Fibroblast of skin of left biceps (primary cell): ENCODE measurements around the gene OPN1MW3.
"Not testable (repeated sequence)": the region's sequence is repeated elsewhere in the genome, so short reads cannot be mapped to it uniquely, and the experiment has no call there.

Experiments used
- DNase-seq, 2 experiments: peaks; one replicate each; pipeline ENCODE4 v3.0.0-alpha.2; 2013; ENCODE audit warnings: low read depth in 2 of 2

The OPN1MW3 gene

GRCh38 chrX:154257282-154257681, at the start of gene OPN1MW3:
Gene OPN1MW3, plus strand, starts transcription at chrX:154257582. Its CDS starts 38 bp downstream, at chrX:154257620.
- not testable (repeated sequence) for DNase-seq

- DNase-seq = not testable (repeated sequence)
Observed at GRCh38 chrX:154209670-154210418, 47.5 kb upstream of the OPN1MW3 start.

DNA sequence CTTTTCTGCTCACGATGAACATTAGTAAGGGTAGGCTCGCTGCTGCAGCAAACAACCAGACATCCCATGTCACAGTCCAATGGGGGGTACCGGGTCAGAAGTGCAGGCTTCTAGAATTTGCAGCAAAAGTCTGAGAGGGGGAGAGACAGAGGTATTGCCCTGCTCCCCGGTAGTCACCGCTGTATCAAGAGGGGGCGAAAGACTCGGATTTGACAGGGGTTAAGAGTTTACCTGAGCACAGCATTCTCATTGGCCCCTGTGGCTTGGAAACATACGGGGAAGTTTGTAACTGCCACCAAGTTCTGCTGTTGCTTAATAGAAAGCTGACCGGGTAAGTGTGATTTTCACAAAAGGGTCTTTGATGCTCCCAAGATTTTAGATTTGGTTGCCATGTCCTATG, 46.3 kb upstream of the OPN1MW3 start:
- DNase-seq = not testable (repeated sequence)

GRCh38 chrX:154211499-154211898, 45.9 kb upstream of the OPN1MW3 start:
- DNase-seq = not testable (repeated sequence)

- not testable (repeated sequence) for DNase-seq
Observed at GRCh38 chrX:154219456-154219855, 37.9 kb upstream of the OPN1MW3 start, which contains the start of gene OPN1MW2. Gene OPN1MW2, plus strand, starts transcription at chrX:154219756. Its CDS starts 60 bp downstream, at chrX:154219816.

DNA sequence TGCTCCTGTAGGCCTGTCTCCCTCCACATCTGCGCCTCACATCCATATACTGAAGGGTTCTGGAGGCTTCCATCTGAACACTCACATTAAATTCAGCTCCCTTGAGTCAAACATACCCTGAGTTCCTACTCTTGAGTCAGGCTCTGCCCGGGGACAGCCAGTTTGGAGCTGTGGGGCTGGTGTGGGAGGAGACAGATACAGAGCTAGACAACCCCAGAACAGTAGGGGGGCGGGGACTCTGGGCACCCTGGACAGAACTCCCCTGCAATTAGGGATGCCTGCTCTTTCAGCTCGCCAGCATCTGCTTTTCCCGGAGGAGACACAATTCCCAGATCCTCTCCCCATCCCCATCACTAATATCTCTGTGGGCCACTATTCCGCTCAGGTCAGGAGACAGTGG, 32.1 kb upstream of the OPN1MW3 start:
- DNase-seq = not testable (repeated sequence)

DNA sequence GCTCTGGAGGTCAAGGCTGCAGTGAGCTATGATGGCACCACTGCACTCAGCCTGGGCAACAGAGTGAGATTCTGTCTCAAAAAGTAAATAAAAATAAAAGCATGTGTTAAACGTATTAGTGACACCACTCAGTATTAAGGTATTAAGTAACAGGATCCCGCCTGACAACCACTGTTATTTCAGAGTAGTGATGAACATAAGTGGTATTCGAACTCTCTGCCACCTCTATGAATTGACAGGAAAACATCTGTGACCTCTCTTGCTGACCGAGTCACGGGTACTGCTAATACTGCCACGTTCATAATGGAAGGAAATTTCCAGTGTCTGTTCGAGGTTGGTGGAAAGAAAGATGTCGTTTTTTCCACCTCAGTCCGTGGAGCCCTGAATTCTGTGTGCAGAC, 30.7 kb upstream of the OPN1MW3 start:
- not testable (repeated sequence) for DNase-seq

- DNase-seq = not testable (repeated sequence)
Observed at GRCh38 chrX:154231443-154231842, 25.9 kb upstream of the OPN1MW3 start.

DNA sequence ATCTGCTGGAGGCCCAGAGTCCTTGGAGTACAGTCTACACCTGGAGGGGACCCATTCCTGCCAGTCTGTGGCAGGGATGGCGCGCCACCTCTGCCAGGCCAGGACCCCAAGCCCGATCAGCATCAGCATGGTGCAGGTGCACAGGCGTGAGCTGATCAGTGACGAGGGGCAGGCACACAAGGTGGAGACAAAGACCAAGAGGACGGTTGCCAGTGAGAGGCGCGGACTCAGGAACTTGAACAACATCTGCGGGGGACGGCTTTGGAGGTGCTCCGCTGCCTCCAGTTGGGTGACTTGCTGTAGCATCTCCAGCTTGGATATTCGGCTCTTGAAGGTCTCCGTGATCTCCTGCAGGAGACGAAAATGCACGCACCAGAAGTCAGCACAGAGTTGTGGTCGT, 23.8 kb upstream of the OPN1MW3 start:
- not testable (repeated sequence) for DNase-seq

DNA sequence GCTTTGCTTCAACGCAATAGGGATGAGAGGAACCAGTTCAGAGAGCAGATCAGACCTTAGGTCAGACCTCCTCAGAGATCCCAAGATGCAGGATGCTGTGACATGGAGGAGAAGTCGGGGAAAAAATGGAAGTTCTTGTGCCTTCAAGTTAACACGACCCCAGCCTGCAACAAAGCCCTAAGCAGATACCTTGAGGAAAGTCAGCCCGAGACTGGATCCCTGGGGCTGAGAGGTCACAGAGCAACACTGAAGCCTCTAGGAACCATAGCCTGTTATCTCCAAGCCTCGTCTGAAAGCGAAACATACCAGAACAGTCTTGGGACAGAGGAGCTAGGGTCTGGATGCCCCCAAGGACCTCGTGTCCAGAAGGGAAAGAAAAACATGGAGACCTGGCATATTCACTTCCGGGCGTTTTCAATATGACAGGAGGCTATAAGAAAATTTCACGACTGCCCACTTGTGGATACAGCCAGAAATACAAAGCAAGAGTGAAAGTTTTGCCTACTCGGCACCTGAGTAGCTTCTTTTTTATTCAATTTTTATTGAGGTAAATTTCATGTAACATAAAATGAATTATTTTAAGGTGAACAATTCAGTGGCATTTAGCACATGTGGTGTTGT, 18.3 kb upstream of the OPN1MW3 start:
- DNase-seq = not testable (repeated sequence)

DNA sequence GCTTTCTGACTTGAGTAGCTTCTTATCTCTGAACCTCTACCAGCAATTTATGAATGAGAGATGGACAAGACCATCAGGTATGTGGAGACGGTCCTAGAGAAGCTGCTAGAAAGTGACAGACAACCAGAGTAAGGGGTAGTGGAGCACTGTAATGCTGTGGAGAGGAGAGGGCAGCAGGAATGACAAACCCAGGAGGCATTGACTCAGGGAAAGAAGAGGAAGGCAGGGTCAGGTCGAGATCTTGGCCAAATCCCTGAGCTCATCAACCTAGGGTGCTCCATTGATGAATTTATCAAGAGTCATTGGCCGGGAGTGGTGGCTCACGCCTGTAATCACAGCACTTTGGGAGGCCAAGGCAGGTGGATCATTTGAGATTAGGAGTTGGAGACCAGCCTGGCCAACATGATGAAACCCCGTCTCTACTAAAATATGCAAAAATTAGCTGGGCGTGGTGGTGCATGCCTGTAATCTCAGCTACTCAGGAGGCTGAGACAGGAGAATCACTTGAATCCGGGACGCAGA, 17.3 kb upstream of the OPN1MW3 start:
- not testable (repeated sequence) for DNase-seq

DNA sequence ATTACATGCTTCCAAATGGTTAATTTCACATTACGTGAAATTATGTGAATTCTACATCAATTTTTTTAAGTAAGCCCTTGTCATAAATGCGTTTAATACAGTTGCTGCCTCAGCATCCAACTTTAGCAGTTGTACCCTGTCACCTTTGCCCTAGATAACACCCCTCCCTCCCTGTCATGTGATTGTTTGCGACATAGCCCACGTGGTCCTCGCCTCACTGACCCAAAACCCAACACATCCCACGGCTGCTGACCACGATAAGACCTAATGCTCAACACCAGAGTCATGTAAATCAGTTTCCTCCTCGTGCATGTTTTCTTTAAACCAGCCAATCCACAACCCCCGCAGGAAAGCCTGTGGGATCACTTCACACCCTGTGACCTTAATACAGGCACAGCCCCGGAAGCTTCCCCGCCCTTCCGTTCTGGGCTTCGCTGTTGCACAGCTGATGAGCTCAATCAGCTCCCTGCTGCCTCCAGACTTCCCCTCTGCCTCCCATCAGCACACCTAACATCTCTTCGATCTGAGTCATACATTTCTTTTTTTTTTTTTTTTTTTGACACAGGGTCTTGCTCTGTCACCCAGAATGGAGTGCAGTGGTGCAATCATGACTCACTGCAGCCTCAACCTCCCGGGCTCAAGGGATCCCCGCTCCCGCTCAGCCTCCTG, 9.9 kb upstream of the OPN1MW3 start:
- not testable (repeated sequence) for DNase-seq

DNA sequence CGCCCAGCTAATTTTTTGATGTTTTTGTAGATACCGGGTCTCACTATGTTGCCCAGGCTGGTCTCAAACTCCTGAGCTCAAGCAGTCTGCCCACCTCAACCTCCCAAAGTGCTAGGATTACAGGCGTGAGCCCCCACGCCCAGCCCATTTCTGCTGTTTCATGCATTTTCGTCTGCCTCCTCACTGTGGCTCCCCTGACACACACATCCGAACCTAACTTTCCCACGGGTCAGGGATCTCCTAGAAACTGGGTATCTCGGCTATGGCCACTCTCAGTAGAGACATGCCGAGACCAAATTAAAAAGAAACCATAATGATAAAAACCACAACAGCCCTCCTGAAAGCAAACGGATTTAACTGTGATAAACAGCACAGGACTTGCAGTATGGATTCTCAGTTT, 9.3 kb upstream of the OPN1MW3 start:
- not testable (repeated sequence) for DNase-seq

GRCh38 chrX:154258711-154259110, 1.3 kb downstream of the OPN1MW3 start:
- DNase-seq = not testable (repeated sequence)

- DNase-seq = not testable (repeated sequence)
Observed at GRCh38 chrX:154263072-154263471, 5.7 kb downstream of the OPN1MW3 start.

GRCh38 chrX:154269245-154269644, 11.9 kb downstream of the OPN1MW3 start:
- DNase-seq = not testable (repeated sequence)

- not testable (repeated sequence) for DNase-seq
Observed at GRCh38 chrX:154284489-154285338, 27.3 kb downstream of the OPN1MW3 start.

DNA sequence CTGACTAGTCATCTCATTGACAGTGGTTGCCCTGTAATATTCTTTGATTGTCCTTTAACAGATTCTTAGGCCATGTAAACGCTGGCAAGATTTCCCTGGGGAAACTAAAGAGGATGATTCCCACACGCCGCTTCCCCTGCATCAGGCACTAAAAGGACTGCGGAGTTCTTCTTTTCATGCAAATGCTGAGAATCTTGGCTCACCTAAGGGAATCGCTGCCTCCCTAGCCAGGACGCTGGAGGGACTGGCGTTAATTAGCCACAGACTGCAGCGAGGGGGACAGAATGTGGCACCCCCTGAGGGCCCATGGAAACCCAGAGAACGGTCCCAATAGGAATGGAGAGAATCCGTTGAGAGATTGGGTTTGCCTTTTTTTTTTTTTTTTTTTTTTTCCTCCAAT, 29.0 kb downstream of the OPN1MW3 start:
- not testable (repeated sequence) for DNase-seq

GRCh38 chrX:154294791-154295574, 37.6 kb downstream of the OPN1MW3 start, which contains the start of gene TEX28:
Gene TEX28, minus strand, starts transcription at chrX:154295124. Its CDS starts 3,007 bp downstream, at chrX:154292117.
- no peak for DNase-seq

- DNase-seq = no peak
Observed at GRCh38 chrX:154295664-154296310, 38.4 kb downstream of the OPN1MW3 start, which contains the start of gene TKTL1. Gene TKTL1, plus strand, starts transcription at chrX:154295795. Its CDS starts 65 bp downstream, at chrX:154295860.
